Heart left ventricle (tissue), 16 donors: ENCODE data around the gene ANKRD13B. TPM values are rescaled to one million over a fixed set of nuclear protein-coding genes. Genes with fewer than 3 reads are reported as not detected.
A peak's percentile ranks its signal among the peaks of the same experiment; 100 is the strongest.
"Not testable (repeated sequence)": the region's sequence is repeated elsewhere in the genome, so short reads cannot be mapped to it uniquely, and the experiment has no call there.

ENCODE experiments used
- ATAC-seq, 4 donors: fragments of 200-7000 bp; cut with Tn5 transposase; one replicate each; pipeline ENCODE4 v1.9.1; 2020 to 2022; ENCODE audit warnings: moderate library complexity in 4 of 4, mild to moderate bottlenecking in 3 of 4, moderate number of reproducible peaks in 1 of 4
- DNase-seq, 5 donors: peaks; one replicate each; pipeline ENCODE4 v3.0.0-alpha.2; 2020
- H3K27ac ChIP-seq, 12 donors: fragments of 200-600 bp; sonication (generic) in 4 of 12; one replicate each; pipeline versions ENCODE4 v1.5.0 to v1.8.0; 2016 to 2022; ENCODE audit warnings: mild to moderate bottlenecking in 2 of 12
- H3K27me3 ChIP-seq, 9 donors: fragments of 200-600 bp; sonication (generic) in 2 of 9; one replicate each; pipeline versions ENCODE4 v1.5.1 to v1.8.0; 2016 to 2022; ENCODE audit warnings: mild to moderate bottlenecking in 3 of 9
- H3K36me3 ChIP-seq, 9 donors: fragments of 200-600 bp; sonication (generic) in 2 of 9; one replicate each; pipeline versions ENCODE4 v1.5.0 to v1.8.0; 2018 to 2022; ENCODE audit warnings: mild to moderate bottlenecking in 2 of 9
- H3K4me1 ChIP-seq, 12 donors: fragments of 200-600 bp; sonication (generic) in 4 of 12; one replicate each; pipeline versions ENCODE4 v1.5.0 to v1.8.0; 2016 to 2022; ENCODE audit warnings: mild to moderate bottlenecking in 3 of 12
- H3K4me3 ChIP-seq, 12 donors: fragments of 200-600 bp; sonication (generic) in 4 of 12; one replicate each; pipeline versions ENCODE4 v1.5.0 to v1.8.0; 2017 to 2022; ENCODE audit warnings: mild to moderate bottlenecking in 9 of 12, moderate library complexity in 4 of 12
- H3K9me3 ChIP-seq, 12 donors: fragments of 200-600 bp; sonication (generic) in 4 of 12; one replicate each; pipeline versions ENCODE4 v1.5.0 to v1.8.0; 2016 to 2022; ENCODE audit warnings: mild to moderate bottlenecking in 1 of 12
- CTCF ChIP-seq, 12 donors: fragments of 200-600 bp; sonication (generic) in 4 of 12; IDR thresholded peaks; one replicate each; pipeline versions ENCODE4 v1.5.0 to v1.8.0; 2018 to 2022; ENCODE audit warnings: antibody characterized with exemption in 12 of 12, mild to moderate bottlenecking in 5 of 12
- POLR2A ChIP-seq, 2 donors: fragments of 450-650 bp; IDR thresholded peaks; one replicate each; pipeline ENCODE4 v1.6.1; 2017; ENCODE audit warnings: antibody characterized with exemption in 2 of 2, mild to moderate bottlenecking in 2 of 2, moderate library complexity in 2 of 2
- WGBS, 4 donors: extraction: QIAGEN DNeasy Blood & Tissue Kit in 2 of 4; methylation state at CpG; one replicate each; pipeline versions ENCODE4 v1.1.5 to v1.1.7; 2013 to 2018; 5-methylcytosine and 5-hydroxymethylcytosine counted together
- intact Hi-C, 10 donors: fragments of 100-400 bp; cut with DNase I; formaldehyde crosslinking; loops; one replicate each; pipeline versions ENCODE4 v1.11.1 to v1.14.2; 2022
- polyA plus RNA-seq, 2 donors: library from polyadenylated mRNA; stranded (reverse); fragments of 200-250 nt; gene quantifications; one replicate each; pipeline ENCODE4 v1.2.3, GENCODE V29; 2013
- total RNA-seq, 9 donors: library from RNA; depleted of rRNA in 2 of 9; stranded (reverse); fragments of >200 nt in 2 of 9; fragmentation: NEBNext Ultra II Directional in 3 of 9; extraction: Animal tissue kit (Norgen Biotek cat#: 25700) in 3 of 9; gene quantifications; one replicate each; pipeline versions ENCODE4 v1.1.0 to v1.2.4, GENCODE V29; 2016 to 2023
- donor health status: ischemic (EF 13 %, LVEDD 7.1; RV severe dilation, severe dysfunction).
- donor health status: healthy with polysubstance abuse.
- donor health status: DM: no; HTN: yes; CAD: no.
- donor health status: DM: no; HTN: no; CAD: no.
- donor health status: ischemic (EF 25% LVEDD 6.9; RV normal size, moderate dysfunction).
- donor health status: ischemic (EF 25% LVEDD 5.7; RV mildly dilated, moderate dysfunction).
- donor health status: healthy.
- donor health status: DM: yes; HTN: yes; CAD: no.
- donor health status: ischemic (EF 35%, LVEDD 5.7; RV mildly dilated, moderate dysfunction).
- donor health status: nonischemic (EF 11% LVEDD 7.7; RV severe dilation, severe dysfunction).
- donor health status: DM: yes; HTN: yes; CAD: no.
- donor health status: PGD.
- donor health status: ischemic (EF 29% LVEDD 5.4; RV normal size, mild dysfunction).
- donor health status: nonischemic (EF 23%, LVEDD 6.1; RV moderate dilation, normal function).

Gene ANKRD13B
- total and polyA plus RNA-seq, 11 donors, result 4.1 to 12.7 (median 6.1) TPM

- no peak for TF ChIP-seq CTCF (IDR thresholded peaks at IDR 0.05)
- TF ChIP-seq POLR2A (IDR thresholded peaks at IDR 0.05), result no peak
- Histone ChIP-seq H3K4me3 (no peak overlapping the region), H3K36me3 (peaks cover 0 to 58% (median 33%) of the 10 kb centered on the region in 9 donors), H3K27ac (peak overlapping the region; percentile 57 to 83 (median 74)), H3K27me3 (no peaks in the 10 kb centered on the region), H3K4me1 (peaks cover 11 to 69% (median 59%) of the 10 kb centered on the region in 12 donors), H3K9me3 (no peaks in the 10 kb centered on the region)
- 5 to 14% (median 8%) methylated on average over 5 of the region's 5 CpGs for WGBS, 4 donors
- ATAC-seq (peak; percentile 71 to 91 (median 81)), DNase-seq (peak in 4 of 5 donors; percentile 63 to 85 (median 72))
- intact Hi-C loops, result loop anchor here in 3 of 10 donors (5.0 to 10.0 kb wide), 3 partner anchors 61 to 289 kb away; partner anchors contain the start of genes GIT1 (in 1 of the 3) and SSH2 (in 1 of the 3)
Measured at GRCh38 chr17:29645515-29646051, 52.7 kb downstream of the ANKRD13B start.

GRCh38 chr17:29648005-29648404 is 55.1 kb downstream of the ANKRD13B start:
- TF ChIP-seq CTCF (IDR thresholded peaks at IDR 0.05) (no peak), POLR2A (IDR thresholded peaks at IDR 0.05) (no peak)
- Histone ChIP-seq H3K4me1 (peaks cover 4 to 48% (median 36%) of the 10 kb centered on the region in 12 donors), H3K36me3 (peaks cover 0 to 71% (median 38%) of the 10 kb centered on the region in 9 donors), H3K27ac (no peak overlapping the region), H3K4me3 (no peak overlapping the region), H3K9me3 (no peaks in the 10 kb centered on the region), H3K27me3 (no peaks in the 10 kb centered on the region)
- ATAC-seq, result no peak
- 89 to 92% (median 91%) methylated on average over 5 of the region's 5 CpGs for WGBS, 4 donors
- intact Hi-C loops, result loop anchor here in 3 of 10 donors (5.0 to 10.0 kb wide), 3 partner anchors 63 to 287 kb away; partner anchors contain the start of genes GIT1 (in 1 of the 3) and SSH2 (in 1 of the 3)
- no peak for DNase-seq

- no peak overlapping the region for H3K4me3 ChIP-seq
- no peak for TF ChIP-seq CTCF (IDR thresholded peaks at IDR 0.05)
- TF ChIP-seq POLR2A (IDR thresholded peaks at IDR 0.05), result no peak
- no peaks in the 10 kb centered on the region for H3K27me3 ChIP-seq
- H3K4me1 ChIP-seq, result peaks cover 0 to 34% (median 23%) of the 10 kb centered on the region in 12 donors
- peak overlapping the region in 1 of 12 donors; percentile 4 for H3K27ac ChIP-seq
- WGBS, 4 donors, result 83 to 93% (median 87%) methylated on average over 5 of the region's 5 CpGs
- intact Hi-C loops, result loop anchor here in 3 of 10 donors (5.0 to 10.0 kb wide), 3 partner anchors 65 to 285 kb away; partner anchors contain the start of genes GIT1 (in 1 of the 3) and SSH2 (in 1 of the 3)
- DNase-seq (no peak), ATAC-seq (no peak)
- no peaks in the 10 kb centered on the region for H3K9me3 ChIP-seq
- peaks cover 0 to 76% (median 40%) of the 10 kb centered on the region in 9 donors for H3K36me3 ChIP-seq
Measured at GRCh38 chr17:29649359-29649758, 56.4 kb downstream of the ANKRD13B start.

- ATAC-seq (no peak), DNase-seq (no peak)
- Histone ChIP-seq H3K9me3 (no peaks in the 10 kb centered on the region), H3K27me3 (no peaks in the 10 kb centered on the region), H3K36me3 (peaks cover 0 to 78% (median 47%) of the 10 kb centered on the region in 9 donors), H3K27ac (peak overlapping the region in 2 of 12 donors; percentile 19 to 37), H3K4me3 (no peak overlapping the region), H3K4me1 (peaks cover 0 to 29% (median 15%) of the 10 kb centered on the region in 12 donors)
- intact Hi-C loops, result no loop called here
- WGBS, 4 donors, result 76 to 85% (median 80%) methylated on average over 4 of the region's 4 CpGs
- TF ChIP-seq POLR2A (IDR thresholded peaks at IDR 0.05) (no peak), CTCF (IDR thresholded peaks at IDR 0.05) (no peak)
Measured at GRCh38 chr17:29650396-29650795, 57.5 kb downstream of the ANKRD13B start.

GRCh38 chr17:29651913-29652312 is 59.0 kb downstream of the ANKRD13B start:
- DNase-seq, intact Hi-C loops, H3K4me3 ChIP-seq, H3K9me3 ChIP-seq, ATAC-seq, H3K27me3 ChIP-seq: not testable (repeated sequence)
- H3K27ac ChIP-seq, result peak overlapping the region in 2 of 12 donors; percentile 4 to 31
- WGBS, 4 donors, result 94 to 97% (median 96%) methylated on average over 7 of the region's 7 CpGs
- peaks cover 0 to 16% (median 4%) of the 10 kb centered on the region in 12 donors for H3K4me1 ChIP-seq
- peaks cover 0 to 82% (median 60%) of the 10 kb centered on the region in 9 donors for H3K36me3 ChIP-seq
